Hematopoietic multipotent progenitor cell (in vitro differentiated cells): ENCODE measurements around the gene SNX30. TPM values are rescaled to one million over a fixed set of nuclear protein-coding genes. Genes with fewer than 3 reads are reported as not detected.

Experiments used
- DNase-seq, 3 donors: peaks; one replicate each; pipeline ENCODE4 v3.0.0-alpha.2; 2011 to 2015; ENCODE audit warnings: low read depth in 2 of 3, low spot score in 2 of 3
- total RNA-seq: library from RNA; depleted of rRNA; stranded (reverse); fragments of >200 nt; gene quantifications from one replicate; pipeline ENCODE4 v1.2.3, GENCODE V29; 2012

The SNX30 gene
- total RNA-seq, 1 donor: 4.6 TPM

- DNase-seq: no peak
Measured at GRCh38 chr9:112852741-112853504, 102.4 kb downstream of the SNX30 start.

GRCh38 chr9:112853882-112854585 lies 103.5 kb downstream of the SNX30 start:
- DNase-seq: no peak

GRCh38 chr9:112854657-112855056 lies 104.1 kb downstream of the SNX30 start:
- DNase-seq: no peak

- DNase-seq: no peak
Measured at GRCh38 chr9:112856200-112856599, 105.6 kb downstream of the SNX30 start.

GRCh38 chr9:112856843-112857242 lies 106.3 kb downstream of the SNX30 start:
- DNase-seq: no peak

- DNase-seq: no peak
Measured at GRCh38 chr9:112858005-112858404, 107.4 kb downstream of the SNX30 start.

GRCh38 chr9:112858625-112859147 lies 108.1 kb downstream of the SNX30 start:
- peak in 2 of 3 donors; percentile 61 to 79 for DNase-seq

GRCh38 chr9:112860451-112860850 lies 109.9 kb downstream of the SNX30 start:
- DNase-seq: no peak

- peak in 1 of 3 donors; percentile 21 for DNase-seq
Measured at GRCh38 chr9:112861155-112861554, 110.6 kb downstream of the SNX30 start.

GRCh38 chr9:112861638-112862555 lies 111.3 kb downstream of the SNX30 start:
- peak in 1 of 3 donors; percentile 32 for DNase-seq

- peak in 1 of 3 donors; percentile 45 for DNase-seq
Measured at GRCh38 chr9:112863214-112863613, 112.7 kb downstream of the SNX30 start.

GRCh38 chr9:112863746-112864145 lies 113.2 kb downstream of the SNX30 start:
- DNase-seq: no peak

- DNase-seq: no peak
Measured at GRCh38 chr9:112864403-112864802, 113.8 kb downstream of the SNX30 start.

- DNase-seq: no peak
Measured at GRCh38 chr9:112864982-112865381, 114.4 kb downstream of the SNX30 start.

- DNase-seq: no peak
Measured at GRCh38 chr9:112866662-112867274, 116.2 kb downstream of the SNX30 start.

GRCh38 chr9:112867275-112867991 lies 116.9 kb downstream of the SNX30 start:
- peak in 1 of 3 donors; percentile 22 for DNase-seq

GRCh38 chr9:112868461-112868860 lies 117.9 kb downstream of the SNX30 start:
- no peak for DNase-seq

GRCh38 chr9:112869041-112869529 lies 118.5 kb downstream of the SNX30 start:
- DNase-seq: no peak

- DNase-seq: no peak
Measured at GRCh38 chr9:112869917-112870316, 119.4 kb downstream of the SNX30 start.
